ENCODE data around the gene MAN2A2. TPM values are rescaled to one million over a fixed set of nuclear protein-coding genes. Genes with fewer than 3 reads are reported as not detected.

MAN2A2 gene
- total RNA-seq, 1 experiment from 2014 or later, result 27.4 TPM

- H3K9me3 Mint-ChIP-seq, result no peaks in the 10 kb centered on the region
- Histone ChIP-seq H4K8ac (replicated peaks; ENCODE audit: insufficient read length, low read depth, low read length) (no peak overlapping the region), H3T11ph (ENCODE audit: low read length) (no peak overlapping the region), H3K9me3 (ENCODE audit: control insufficient read depth, low read depth, low read length) (no peaks in the 10 kb centered on the region), H3K56ac (ENCODE audit: insufficient read length, low read depth, low read length) (no peak overlapping the region), H2BK120ac (ENCODE audit: low read depth, low read length, poor library complexity, severe bottlenecking) (no peak overlapping the region), H3K18ac (ENCODE audit: insufficient read length, low read depth, low read length) (no peak overlapping the region), H3K9ac (ENCODE audit: extremely low read depth, insufficient read length, low read length) (no peak overlapping the region), H3K27ac (ENCODE audit: insufficient read length, low read depth, low read length) (no peak overlapping the region), H3K4me1 (ENCODE audit: insufficient read depth, low read length) (no peaks in the 10 kb centered on the region), H3K23ac (ENCODE audit: insufficient read length, low read depth, low read length) (no peak overlapping the region), H3K14ac (ENCODE audit: insufficient read depth, low read length) (no peak overlapping the region), H4K20me1 (ENCODE audit: control insufficient read depth, insufficient read depth, insufficient read length) (no peaks in the 10 kb centered on the region), H3K79me2 (ENCODE audit: insufficient read depth, low read length) (no peaks in the 10 kb centered on the region), H2AFZ (ENCODE audit: low read length) (no peak overlapping the region), H3K79me1 (ENCODE audit: insufficient read depth, low read depth, low read length, poor library complexity, severe bottlenecking) (no peaks in the 10 kb centered on the region), H2BK15ac (ENCODE audit: low read depth, low read length) (no peak overlapping the region), H4K5ac (ENCODE audit: insufficient read length, low read depth, low read length) (no peak overlapping the region), H3K27me3 (ENCODE audit: insufficient read depth, low read length) (no peaks in the 10 kb centered on the region), H3K4me2 (ENCODE audit: insufficient read depth, insufficient read length, low read length) (no peak overlapping the region), H2AK5ac (ENCODE audit: insufficient read length, low read length) (no peak overlapping the region), H2BK12ac (ENCODE audit: insufficient read length, low read depth, low read length) (no peak overlapping the region), H4K91ac (ENCODE audit: insufficient read length, low read depth, low read length) (no peak overlapping the region), H2BK5ac (ENCODE audit: insufficient read length, low read length) (no peak overlapping the region), H2BK20ac (ENCODE audit: low read depth, low read length, poor library complexity, severe bottlenecking) (no peak overlapping the region), H3K23me2 (ENCODE audit: insufficient read length, low read depth, low read length, poor library complexity, severe bottlenecking) (peaks cover 7% of the 10 kb centered on the region), H3K4ac (ENCODE audit: low read depth, low read length) (no peak overlapping the region)
- 0 out of 7 replicates have a peak overlapping the region, but pooled peaks of 1 of the 3 experiments have one; percentile 75 for H3K27ac Mint-ChIP-seq
- DNase-seq, result no peak
- H3K36me3 Mint-ChIP-seq (ENCODE audit: insufficient read depth in 1 of 3, low read depth in 3 of 3), result peaks cover 20 to 41% (median 30%) of the 10 kb centered on the region in 3 experiments; a peak in 6 of 7 replicates
- WGBS (ENCODE audit: extremely low coverage, insufficient read length, low lambda C conversion rate), result no CpG with 5 or more reads among the region's 35 CpGs
- no peak for TF ChIP-seq CTCF (conservative IDR thresholded peaks at IDR 0.05)
- no peaks in the 10 kb centered on the region for H3K27me3 Mint-ChIP-seq (ENCODE audit: low read depth)
- H3K4me3 Mint-ChIP-seq, result no peak overlapping the region
- peaks cover 14 to 21% of the 10 kb centered on the region in 2 experiments for H3K4me1 Mint-ChIP-seq
Observed at GRCh38 chr15:90881181-90881977, 21.7 kb upstream of the MAN2A2 start.

Data from H9 (cell line).